Ascending aorta (tissue), 2 donors: ENCODE results near the gene VCPKMT. TPM values are rescaled to one million over a fixed set of nuclear protein-coding genes. Genes with fewer than 3 reads are reported as not detected.

Experiments
- DNase-seq, 2 donors: peaks; one replicate each; pipeline ENCODE4 v3.0.0-alpha.2; 2019; ENCODE audit warnings: low spot score in 2 of 2
- H3K27ac ChIP-seq, 2 donors: fragments of 200-600 bp; sonication (generic); one replicate each; pipeline ENCODE4 v1.5.1; 2016 to 2017; ENCODE audit warnings: mild to moderate bottlenecking in 1 of 2
- H3K27me3 ChIP-seq: fragments of 200-600 bp; sonication (generic); one replicate; pipeline ENCODE4 v1.5.1; 2017
- H3K36me3 ChIP-seq, 2 donors: fragments of 200-600 bp; sonication (generic); one replicate each; pipeline ENCODE4 v1.5.1; 2016
- H3K4me1 ChIP-seq, 2 donors: fragments of 200-600 bp; sonication (generic); one replicate each; pipeline ENCODE4 v1.5.1; 2016 to 2017; ENCODE audit warnings: mild to moderate bottlenecking in 1 of 2
- H3K4me3 ChIP-seq, 2 donors: fragments of 200-600 bp; sonication (generic); one replicate each; pipeline ENCODE4 v1.5.1; 2016 to 2017; ENCODE audit warnings: mild to moderate bottlenecking in 1 of 2
- H3K9me3 ChIP-seq, 2 donors: fragments of 200-600 bp; sonication (generic); one replicate each; pipeline ENCODE4 v1.5.1; 2016
- intact Hi-C: fragments of 100-400 bp; cut with DNase I; formaldehyde crosslinking; loops from one replicate; pipeline ENCODE4 v1.15.1; 2023
- total RNA-seq: library from RNA; depleted of rRNA; stranded (reverse); fragments of >200 nt; gene quantifications from one replicate; pipeline ENCODE4 v1.1.0, GENCODE V29; 2016
- TF ChIP-seq, protein P1 (sequence below), 3 experiments: fragments of 200-600 bp in 2 of 3; fragments of 450-650 bp in 1 of 3; sonication (generic) in 2 of 3; IDR thresholded peaks; one replicate each; pipeline ENCODE4 v1.5.1; 2016 to 2019; ENCODE audit warnings: antibody characterized with exemption in 3 of 3, mild to moderate bottlenecking in 1 of 3, moderate library complexity in 1 of 3

Gene VCPKMT
- total RNA-seq, 1 donor from 2014 or later = not detected

DNA sequence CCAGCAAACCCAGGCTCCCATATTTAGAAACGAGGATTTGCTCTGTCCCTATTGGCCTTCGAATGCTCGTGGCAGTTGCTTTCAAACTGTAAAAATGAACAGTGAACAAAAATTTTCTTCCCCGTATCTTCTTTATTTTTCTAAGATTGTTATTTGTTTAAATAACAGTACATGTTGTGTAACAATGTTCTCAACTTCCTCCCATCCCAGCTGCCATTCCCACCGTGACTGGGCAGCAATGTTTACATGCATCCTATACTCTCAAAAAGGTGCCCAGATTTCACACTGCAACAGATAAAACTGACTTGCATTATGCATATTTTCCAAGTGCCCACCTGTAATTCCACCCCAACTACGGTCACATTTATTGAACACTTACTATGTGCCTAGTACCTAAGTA is 12.8 kb downstream of the VCPKMT start:
- intact Hi-C loops = no loop called here

DNA sequence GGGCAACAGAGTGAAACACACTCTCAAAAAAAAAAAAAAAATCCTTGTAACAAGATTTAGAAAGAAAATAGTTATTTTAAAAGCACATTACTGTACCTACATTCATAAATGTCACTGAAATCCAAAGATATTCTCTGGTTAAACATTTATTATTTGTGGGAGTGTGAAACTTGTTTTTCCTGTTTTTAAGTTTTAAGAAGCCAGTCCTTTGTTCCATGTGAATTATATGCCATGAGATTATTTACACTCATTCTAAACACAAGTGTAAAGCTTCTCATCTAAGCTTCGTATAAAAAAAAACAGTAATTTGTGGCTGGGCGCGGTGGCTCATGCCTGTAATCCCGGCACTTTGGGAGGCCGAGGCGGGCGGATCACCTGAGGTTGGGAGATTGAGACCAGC is 15.0 kb downstream of the VCPKMT start:
- Histone ChIP-seq H3K27ac (no peak overlapping the region), H3K36me3 (no peaks in the 10 kb centered on the region), H3K27me3 (no peaks in the 10 kb centered on the region), H3K4me1 (no peaks in the 10 kb centered on the region), H3K4me3 (no peak overlapping the region), H3K9me3 (no peaks in the 10 kb centered on the region)
- TF ChIP-seq, protein P1, sequence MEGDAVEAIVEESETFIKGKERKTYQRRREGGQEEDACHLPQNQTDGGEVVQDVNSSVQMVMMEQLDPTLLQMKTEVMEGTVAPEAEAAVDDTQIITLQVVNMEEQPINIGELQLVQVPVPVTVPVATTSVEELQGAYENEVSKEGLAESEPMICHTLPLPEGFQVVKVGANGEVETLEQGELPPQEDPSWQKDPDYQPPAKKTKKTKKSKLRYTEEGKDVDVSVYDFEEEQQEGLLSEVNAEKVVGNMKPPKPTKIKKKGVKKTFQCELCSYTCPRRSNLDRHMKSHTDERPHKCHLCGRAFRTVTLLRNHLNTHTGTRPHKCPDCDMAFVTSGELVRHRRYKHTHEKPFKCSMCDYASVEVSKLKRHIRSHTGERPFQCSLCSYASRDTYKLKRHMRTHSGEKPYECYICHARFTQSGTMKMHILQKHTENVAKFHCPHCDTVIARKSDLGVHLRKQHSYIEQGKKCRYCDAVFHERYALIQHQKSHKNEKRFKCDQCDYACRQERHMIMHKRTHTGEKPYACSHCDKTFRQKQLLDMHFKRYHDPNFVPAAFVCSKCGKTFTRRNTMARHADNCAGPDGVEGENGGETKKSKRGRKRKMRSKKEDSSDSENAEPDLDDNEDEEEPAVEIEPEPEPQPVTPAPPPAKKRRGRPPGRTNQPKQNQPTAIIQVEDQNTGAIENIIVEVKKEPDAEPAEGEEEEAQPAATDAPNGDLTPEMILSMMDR (IDR thresholded peaks at IDR 0.05) = no peak
- DNase-seq = no peak
- intact Hi-C loops = no loop called here

More for the DNA sequence above, 12.8 kb downstream of the VCPKMT start:
- H3K27ac ChIP-seq = no peak overlapping the region
- no peak for DNase-seq
- no peaks in the 10 kb centered on the region for H3K9me3 ChIP-seq
- H3K4me1 ChIP-seq = no peaks in the 10 kb centered on the region
- TF ChIP-seq, protein P1 (IDR thresholded peaks at IDR 0.05) = no peak
- no peak overlapping the region for H3K4me3 ChIP-seq
- H3K27me3 ChIP-seq = no peaks in the 10 kb centered on the region
- no peaks in the 10 kb centered on the region for H3K36me3 ChIP-seq

DNA sequence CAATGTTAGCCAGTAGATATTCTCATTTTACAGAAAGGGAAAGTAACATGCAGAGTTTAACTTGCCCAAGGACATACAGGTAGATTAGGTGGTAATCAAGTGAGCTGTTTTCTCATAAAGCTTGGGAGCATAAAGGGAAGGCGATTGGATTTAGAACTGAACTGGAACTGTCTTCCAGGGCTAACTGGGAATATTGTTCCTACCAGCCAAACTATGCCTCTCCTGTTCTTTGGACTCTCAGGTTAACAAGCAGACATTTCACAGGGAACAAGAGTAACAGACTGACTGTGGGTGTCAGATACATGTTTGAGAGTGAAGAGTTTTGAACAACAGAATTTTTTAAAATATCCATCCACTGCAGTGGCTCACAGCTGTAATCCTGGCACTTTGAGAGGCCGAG is 15.6 kb downstream of the VCPKMT start:
- no peak overlapping the region for H3K27ac ChIP-seq
- no peaks in the 10 kb centered on the region for H3K4me1 ChIP-seq
- H3K4me3 ChIP-seq = no peak overlapping the region
- H3K27me3 ChIP-seq = no peaks in the 10 kb centered on the region
- intact Hi-C loops = no loop called here
- no peaks in the 10 kb centered on the region for H3K36me3 ChIP-seq
- DNase-seq = no peak
- H3K9me3 ChIP-seq = no peaks in the 10 kb centered on the region
- TF ChIP-seq, protein P1 (IDR thresholded peaks at IDR 0.05) = no peak

GRCh38 chr14:50099335-50099734 is 17.0 kb downstream of the VCPKMT start:
- no peaks in the 10 kb centered on the region for H3K4me1 ChIP-seq
- H3K27ac ChIP-seq = no peak overlapping the region
- H3K9me3 ChIP-seq = no peaks in the 10 kb centered on the region
- TF ChIP-seq, protein P1 (IDR thresholded peaks at IDR 0.05) = no peak
- no peaks in the 10 kb centered on the region for H3K36me3 ChIP-seq
- DNase-seq = no peak
- H3K4me3 ChIP-seq = no peak overlapping the region
- no peaks in the 10 kb centered on the region for H3K27me3 ChIP-seq
- intact Hi-C loops = no loop called here

DNA sequence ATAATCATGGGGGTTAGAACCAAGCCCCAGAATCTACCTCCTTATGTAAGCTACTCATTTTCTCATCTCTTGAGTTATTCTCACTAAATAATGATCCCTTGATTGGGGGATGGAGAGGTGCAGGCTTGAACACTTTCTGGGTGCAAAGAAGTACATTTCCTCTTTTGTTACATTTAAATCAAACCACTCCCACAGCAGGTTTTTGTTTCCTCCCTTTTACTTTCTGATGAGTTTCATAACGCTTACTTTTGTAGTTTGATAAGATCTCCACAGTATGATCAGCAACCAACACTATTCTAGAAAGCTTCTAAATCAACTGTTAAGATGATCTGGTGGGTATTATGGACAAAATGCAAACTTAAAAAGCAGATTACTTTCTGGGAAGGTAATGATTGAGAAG is 20.5 kb downstream of the VCPKMT start:
- Histone ChIP-seq H3K9me3 (no peaks in the 10 kb centered on the region), H3K36me3 (no peaks in the 10 kb centered on the region), H3K4me3 (no peak overlapping the region), H3K27ac (no peak overlapping the region), H3K4me1 (no peaks in the 10 kb centered on the region), H3K27me3 (no peaks in the 10 kb centered on the region)
- intact Hi-C loops = no loop called here
- no peak for DNase-seq
- TF ChIP-seq, protein P1 (IDR thresholded peaks at IDR 0.05) = no peak
